Mesothelial cell of epicardium (in vitro differentiated cells): ENCODE results near the gene FOXQ1. TPM values are rescaled to one million over a fixed set of nuclear protein-coding genes. Genes with fewer than 3 reads are reported as not detected.
A peak's percentile ranks its signal among the peaks of the same experiment; 100 is the strongest.

Experiments
- DNase-seq, 2 experiments: peaks; one replicate each; pipeline ENCODE4 v3.0.0; 2021; ENCODE audit warnings: low spot score in 2 of 2; ENCODE audit not compliant: unreplicated experiment in 2 of 2
- H3K27ac Mint-ChIP-seq: 2 replicates; pipeline ENCODE4 v1.8.0; 2021; ENCODE audit warnings: mixed read lengths
- H3K27me3 Mint-ChIP-seq: 2 replicates; pipeline ENCODE4 v1.8.0; 2021; ENCODE audit warnings: low read depth, mixed read lengths
- H3K36me3 Mint-ChIP-seq: 2 replicates; pipeline ENCODE4 v1.8.0; 2021; ENCODE audit warnings: mixed read lengths
- H3K4me1 Mint-ChIP-seq: 2 replicates; pipeline ENCODE4 v1.8.0; 2021; ENCODE audit warnings: mixed read lengths
- H3K4me3 Mint-ChIP-seq: 2 replicates; pipeline ENCODE4 v1.8.0; 2021; ENCODE audit warnings: mild to moderate bottlenecking, moderate library complexity, mixed read lengths
- H3K9me3 Mint-ChIP-seq: 2 replicates; pipeline ENCODE4 v1.8.0; 2021; ENCODE audit warnings: mixed read lengths
- CTCF ChIP-seq: fragments of 200-600 bp; sonication (generic); IDR thresholded peaks from one replicate; pipeline ENCODE4 v1.5.0; 2021; ENCODE audit warnings: antibody characterized with exemption; ENCODE audit not compliant: unreplicated experiment
- total RNA-seq: library from RNA; stranded (reverse); gene quantifications from 3 replicates; pipeline ENCODE4 v1.2.1, GENCODE V29; 2021

FOXQ1 gene
- total RNA-seq, 1 donor from 2014 or later = 0.20 TPM

DNA sequence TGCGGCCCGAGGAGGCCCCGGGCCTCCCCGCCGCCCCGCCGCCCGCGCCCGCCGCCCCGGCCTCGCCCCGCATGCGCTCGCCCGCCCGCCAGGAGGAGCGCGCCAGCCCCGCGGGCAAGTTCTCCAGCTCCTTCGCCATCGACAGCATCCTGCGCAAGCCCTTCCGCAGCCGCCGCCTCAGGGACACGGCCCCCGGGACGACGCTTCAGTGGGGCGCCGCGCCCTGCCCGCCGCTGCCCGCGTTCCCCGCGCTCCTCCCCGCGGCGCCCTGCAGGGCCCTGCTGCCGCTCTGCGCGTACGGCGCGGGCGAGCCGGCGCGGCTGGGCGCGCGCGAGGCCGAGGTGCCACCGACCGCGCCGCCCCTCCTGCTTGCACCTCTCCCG is 1.5 kb downstream of the FOXQ1 start:
- Mint-ChIP-seq H3K4me3 (no peak overlapping the region), H3K27ac (no peak overlapping the region), H3K27me3 (peaks cover 83% of the 10 kb centered on the region), H3K36me3 (peaks cover under 1% of the 10 kb centered on the region), H3K9me3 (peaks cover 2% of the 10 kb centered on the region), H3K4me1 (peaks cover 22% of the 10 kb centered on the region)
- TF ChIP-seq CTCF = no peak
- no peak for DNase-seq

GRCh38 chr6:1313767-1314503 is 2.0 kb downstream of the FOXQ1 start:
- peak in 1 of 2 experiments; percentile 46 for DNase-seq
- TF ChIP-seq CTCF = peak; percentile 27
- Mint-ChIP-seq H3K27me3 (peaks cover 79% of the 10 kb centered on the region), H3K9me3 (peaks cover 4% of the 10 kb centered on the region), H3K4me1 (peaks cover 22% of the 10 kb centered on the region), H3K36me3 (peaks cover 2% of the 10 kb centered on the region), H3K27ac (no peak overlapping the region), H3K4me3 (peak overlapping the region; percentile 13)

DNA sequence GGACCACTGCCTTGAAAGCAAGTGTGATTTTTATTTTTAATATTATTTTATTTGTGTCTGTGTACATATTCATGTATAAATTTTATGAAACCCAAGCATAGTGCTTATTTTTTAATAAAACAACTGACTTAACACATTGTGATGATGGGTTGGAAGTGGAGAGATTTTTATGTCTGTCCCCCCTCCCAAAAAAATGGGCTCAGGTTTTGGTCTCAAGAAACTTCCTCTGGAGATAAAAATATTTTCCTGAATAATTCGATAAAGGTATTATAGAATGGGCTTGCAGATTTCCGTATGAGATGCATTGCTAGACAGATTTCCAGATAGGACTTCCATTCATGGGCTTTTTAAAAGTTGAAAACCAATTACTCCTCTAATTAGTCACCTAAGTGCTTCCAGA is 2.7 kb downstream of the FOXQ1 start:
- H3K36me3 Mint-ChIP-seq = peaks cover 2% of the 10 kb centered on the region
- peaks cover 22% of the 10 kb centered on the region for H3K4me1 Mint-ChIP-seq
- peaks cover 4% of the 10 kb centered on the region for H3K9me3 Mint-ChIP-seq
- peaks cover 73% of the 10 kb centered on the region for H3K27me3 Mint-ChIP-seq
- no peak overlapping the region for H3K4me3 Mint-ChIP-seq
- no peak overlapping the region for H3K27ac Mint-ChIP-seq
- TF ChIP-seq CTCF = no peak
- DNase-seq = no peak

DNA sequence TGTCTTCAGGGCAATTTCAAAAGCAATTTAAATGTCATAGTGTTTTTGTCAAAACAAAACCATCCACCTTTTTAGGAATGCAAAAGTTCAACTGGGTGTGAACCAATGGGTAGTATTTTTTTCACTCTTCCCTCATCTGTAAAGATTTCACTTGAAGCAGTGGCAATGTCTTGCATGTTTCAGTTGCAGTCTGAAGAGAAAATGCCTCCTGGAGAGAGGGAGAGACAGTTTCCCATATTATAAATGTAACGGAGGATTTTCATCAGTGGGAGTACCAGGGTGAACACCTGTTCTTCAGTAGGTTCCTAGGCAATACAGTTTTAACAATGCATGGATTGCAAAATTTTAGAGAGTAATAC is 3.3 kb downstream of the FOXQ1 start:
- H3K27ac Mint-ChIP-seq = no peak overlapping the region
- no peak for DNase-seq
- peaks cover 22% of the 10 kb centered on the region for H3K4me1 Mint-ChIP-seq
- no peak for TF ChIP-seq CTCF
- H3K4me3 Mint-ChIP-seq = no peak overlapping the region
- H3K27me3 Mint-ChIP-seq = peaks cover 67% of the 10 kb centered on the region
- peaks cover 4% of the 10 kb centered on the region for H3K9me3 Mint-ChIP-seq
- H3K36me3 Mint-ChIP-seq = peaks cover 2% of the 10 kb centered on the region

DNA sequence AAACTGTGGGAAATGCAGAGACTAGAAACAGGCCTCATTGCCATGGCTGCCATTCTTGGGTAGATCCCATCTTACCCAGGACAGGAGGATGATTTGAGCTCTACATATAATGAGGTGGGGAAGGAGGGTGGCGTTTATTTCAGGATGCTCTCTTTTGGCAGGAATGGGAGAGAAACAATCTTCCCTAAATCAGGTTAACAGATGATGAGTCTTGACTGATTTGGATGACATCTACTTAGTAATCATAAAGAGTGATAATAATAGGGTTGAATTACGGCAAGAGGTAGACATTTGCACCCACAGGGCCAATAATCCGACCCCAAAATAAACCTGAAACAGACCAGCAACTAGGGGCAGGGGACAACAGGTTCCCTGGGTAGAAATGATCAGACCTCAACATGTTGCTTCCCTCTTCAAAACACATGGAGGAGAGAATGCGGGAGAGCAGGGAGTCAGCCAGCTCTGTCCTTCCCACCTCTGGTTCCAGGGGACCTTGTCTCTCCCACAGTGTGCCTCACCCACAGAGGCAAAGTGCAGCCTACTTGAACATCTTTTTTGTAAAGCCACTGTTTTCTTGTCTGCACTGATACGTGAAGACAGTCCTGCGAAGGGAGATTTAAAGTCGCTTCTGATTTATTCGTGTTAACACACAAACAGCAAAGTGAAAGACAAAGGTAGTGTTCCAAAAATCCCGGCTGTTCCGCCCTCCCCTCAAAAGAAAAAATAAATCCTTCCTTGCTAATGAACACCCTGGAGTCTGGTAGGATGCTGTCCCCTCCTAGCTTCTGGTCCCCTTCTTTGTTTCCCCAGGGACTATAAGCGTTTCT is 3.9 kb downstream of the FOXQ1 start:
- peaks cover 20% of the 10 kb centered on the region for H3K4me1 Mint-ChIP-seq
- DNase-seq = no peak
- H3K36me3 Mint-ChIP-seq = peaks cover 2% of the 10 kb centered on the region
- no peak for TF ChIP-seq CTCF
- no peak overlapping the region for H3K27ac Mint-ChIP-seq
- peaks cover 4% of the 10 kb centered on the region for H3K9me3 Mint-ChIP-seq
- peaks cover 61% of the 10 kb centered on the region for H3K27me3 Mint-ChIP-seq
- peak overlapping the region; percentile 34 for H3K4me3 Mint-ChIP-seq
